Measurements from ENCODE around the gene FIBCD1.

GRCh38 chr9:130894546-130894945 is 44.5 kb downstream of the FIBCD1 start:
- TF ChIP-seq HDGF (IDR thresholded peaks at IDR 0.05; ENCODE audit: borderline replicate concordance) (no peak), SUZ12 (IDR thresholded peaks at IDR 0.05) (no peak), TARDBP (IDR thresholded peaks at IDR 0.05) (no peak)
